Immature natural killer cell (primary cell): ENCODE measurements around the gene BBX. TPM values are rescaled to one million over a fixed set of nuclear protein-coding genes. Genes with fewer than 3 reads are reported as not detected.

Source experiments
- DNase-seq, 3 donors: peaks; one replicate each; pipeline ENCODE4 v3.0.0; 2022; ENCODE audit warnings: mixed read lengths in 1 of 3
- H3K27ac Mint-ChIP-seq, 6 donors: one replicate each; pipeline ENCODE4 v1.8.0; 2020; ENCODE audit warnings: mixed read lengths in 6 of 6, mild to moderate bottlenecking in 5 of 6, inconsistent platforms in 4 of 6, moderate library complexity in 3 of 6
- H3K27me3 Mint-ChIP-seq, 3 donors: one replicate each; pipeline ENCODE4 v1.8.0; 2020 to 2021; ENCODE audit warnings: low read depth in 3 of 3, mild to moderate bottlenecking in 3 of 3, mixed read lengths in 3 of 3, moderate library complexity in 3 of 3, inconsistent platforms in 1 of 3
- H3K36me3 Mint-ChIP-seq, 3 donors: one replicate each; pipeline ENCODE4 v1.8.0; 2020; ENCODE audit warnings: mixed read lengths in 3 of 3, inconsistent platforms in 2 of 3, mild to moderate bottlenecking in 2 of 3
- H3K4me1 Mint-ChIP-seq, 2 donors: one replicate each; pipeline ENCODE4 v1.8.0; 2020; ENCODE audit warnings: inconsistent platforms in 2 of 2, mild to moderate bottlenecking in 2 of 2, mixed read lengths in 2 of 2, moderate library complexity in 1 of 2
- H3K4me3 Mint-ChIP-seq, 5 donors: one replicate each; pipeline ENCODE4 v1.8.0; 2020; ENCODE audit warnings: mild to moderate bottlenecking in 5 of 5, mixed read lengths in 5 of 5, inconsistent platforms in 3 of 5, moderate library complexity in 3 of 5
- H3K9me3 Mint-ChIP-seq, 6 donors: one replicate each; pipeline ENCODE4 v1.8.0; 2020; ENCODE audit warnings: mild to moderate bottlenecking in 6 of 6, mixed read lengths in 6 of 6, inconsistent platforms in 4 of 6, moderate library complexity in 3 of 6
- polyA plus RNA-seq, 3 donors: library from polyadenylated mRNA; unstranded; fragments of 300-500 nt; fragmentation: Illumina TruSeq; gene quantifications; one replicate each; pipeline ENCODE4 v1.2.3, GENCODE V29; 2021

Gene BBX
- polyA plus RNA-seq, 3 donors from 2014 or later, result 54.5 to 104 (median 56.4) TPM

- Mint-ChIP-seq H3K27me3 (no peaks in the 10 kb centered on the region), H3K27ac (no peak overlapping the region), H3K4me3 (no peak overlapping the region), H3K9me3 (no peaks in the 10 kb centered on the region), H3K4me1 (peaks cover 38 to 58% of the 10 kb centered on the region in 2 donors), H3K36me3 (no peaks in the 10 kb centered on the region)
- no peak for DNase-seq
Measured at GRCh38 chr3:107594870-107595269, 72.1 kb downstream of the BBX start.

- H3K36me3 Mint-ChIP-seq, result no peaks in the 10 kb centered on the region
- H3K27me3 Mint-ChIP-seq, result no peaks in the 10 kb centered on the region
- no peaks in the 10 kb centered on the region for H3K9me3 Mint-ChIP-seq
- peaks cover 48 to 62% of the 10 kb centered on the region in 2 donors for H3K4me1 Mint-ChIP-seq
- no peak for DNase-seq
- H3K4me3 Mint-ChIP-seq, result no peak overlapping the region
- H3K27ac Mint-ChIP-seq, result no peak overlapping the region
Measured at GRCh38 chr3:107596639-107597038, 73.9 kb downstream of the BBX start.

DNA sequence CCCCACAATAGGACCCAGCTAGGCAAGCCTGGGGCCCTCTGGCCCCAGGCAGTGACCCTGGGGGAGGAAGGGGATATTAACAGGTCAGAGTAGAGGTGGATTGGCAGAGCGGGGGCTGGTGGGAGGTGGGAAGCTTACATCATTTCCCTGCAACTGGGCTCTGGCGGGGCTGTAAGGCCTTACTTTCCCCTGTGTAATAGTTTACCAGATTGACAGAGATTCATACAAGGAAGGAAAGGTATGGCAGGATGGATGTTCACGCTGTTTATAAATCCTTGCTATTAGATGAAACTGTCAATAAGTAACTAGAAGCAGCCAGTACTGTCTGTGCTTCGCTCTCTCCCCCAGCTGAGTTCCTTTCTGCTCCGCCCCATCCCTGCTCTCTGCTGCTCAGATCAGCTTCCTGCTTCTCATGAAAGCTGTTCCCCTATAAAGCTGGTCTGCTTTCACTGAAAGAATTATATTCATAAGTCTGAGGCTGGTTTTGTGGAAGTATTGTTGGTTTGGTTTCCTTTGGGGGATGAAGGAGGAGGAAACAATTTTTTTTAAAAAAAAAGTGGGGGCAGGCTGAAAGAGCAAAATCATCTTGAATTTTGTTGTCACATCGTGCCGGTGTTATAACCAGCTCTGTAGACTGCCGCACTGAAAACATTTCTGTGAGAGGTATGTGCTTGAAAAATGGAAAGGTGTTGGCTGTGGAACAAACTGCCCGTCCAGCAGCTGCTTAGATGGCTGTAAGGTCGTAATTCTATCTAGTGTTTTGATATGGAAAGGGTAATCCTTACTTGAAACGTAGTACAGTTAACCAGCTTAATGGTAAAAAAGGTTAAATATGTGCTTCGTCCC is 76.4 kb downstream of the BBX start:
- H3K27me3 Mint-ChIP-seq, result no peaks in the 10 kb centered on the region
- H3K27ac Mint-ChIP-seq, result peak overlapping the region; percentile 84 to 96 (median 90)
- H3K36me3 Mint-ChIP-seq, result no peaks in the 10 kb centered on the region
- peak overlapping the region; percentile 84 to 89 (median 87) for H3K4me3 Mint-ChIP-seq
- H3K9me3 Mint-ChIP-seq, result no peaks in the 10 kb centered on the region
- H3K4me1 Mint-ChIP-seq, result peaks cover 51 to 66% of the 10 kb centered on the region in 2 donors
- DNase-seq, result peak; percentile 39 to 52 (median 51)

GRCh38 chr3:107599772-107600145 is 77.0 kb downstream of the BBX start:
- H3K36me3 Mint-ChIP-seq, result no peaks in the 10 kb centered on the region
- no peaks in the 10 kb centered on the region for H3K9me3 Mint-ChIP-seq
- H3K27ac Mint-ChIP-seq, result peak overlapping the region; percentile 84 to 96 (median 90)
- peak in 1 of 3 donors; percentile 9 for DNase-seq
- peaks cover 51 to 68% of the 10 kb centered on the region in 2 donors for H3K4me1 Mint-ChIP-seq
- peak overlapping the region; percentile 84 to 89 (median 87) for H3K4me3 Mint-ChIP-seq
- H3K27me3 Mint-ChIP-seq, result no peaks in the 10 kb centered on the region

- DNase-seq, result no peak
- Mint-ChIP-seq H3K36me3 (no peaks in the 10 kb centered on the region), H3K9me3 (no peaks in the 10 kb centered on the region), H3K27me3 (no peaks in the 10 kb centered on the region), H3K4me1 (peaks cover 51 to 75% of the 10 kb centered on the region in 2 donors), H3K4me3 (peak overlapping the region; percentile 29 to 56 (median 52)), H3K27ac (peak overlapping the region; percentile 30 to 93 (median 68))
Measured at GRCh38 chr3:107600780-107601179, 78.0 kb downstream of the BBX start.

DNA sequence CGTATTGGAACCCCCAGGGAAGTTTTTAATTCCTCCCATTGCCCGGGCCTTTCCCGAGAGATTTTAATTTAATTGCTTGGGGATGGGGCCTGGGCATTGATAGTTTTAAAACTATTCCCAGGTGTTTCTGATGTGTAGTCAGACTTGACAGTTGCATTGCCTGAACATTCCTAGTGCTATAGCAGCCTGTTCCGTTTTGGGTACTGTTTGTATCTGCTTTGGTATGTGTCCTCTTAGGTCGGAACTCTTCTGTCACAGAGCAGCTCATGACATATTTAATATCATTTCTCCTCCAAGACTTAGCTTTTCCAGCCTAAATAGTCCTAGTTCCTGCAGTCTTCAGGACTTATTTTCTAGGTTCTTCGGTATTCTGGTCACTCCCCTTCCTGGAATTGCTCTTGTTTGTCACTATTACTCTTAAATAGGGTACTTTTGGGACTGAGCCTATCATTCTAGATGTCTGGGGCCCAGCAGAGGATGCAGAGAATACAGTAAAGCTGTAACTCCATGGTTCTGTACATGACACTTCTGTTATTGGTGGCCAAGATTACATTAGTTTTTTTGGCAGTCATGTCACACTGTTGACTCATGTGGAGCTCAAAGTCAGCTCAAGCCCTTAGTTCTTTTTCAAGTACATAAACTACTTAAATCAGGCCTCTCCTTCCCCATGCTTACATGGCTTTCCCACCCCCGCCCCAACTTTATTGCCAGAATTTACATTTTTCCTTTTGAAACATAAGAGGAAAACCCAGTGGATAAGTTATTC is 81.5 kb downstream of the BBX start:
- Mint-ChIP-seq H3K27ac (no peak overlapping the region), H3K4me3 (no peak overlapping the region), H3K9me3 (peaks cover 0 to 5% (median 0%) of the 10 kb centered on the region in 6 donors), H3K27me3 (no peaks in the 10 kb centered on the region), H3K4me1 (peaks cover 31 to 61% of the 10 kb centered on the region in 2 donors), H3K36me3 (peaks cover 4 to 14% (median 9%) of the 10 kb centered on the region in 3 donors)
- DNase-seq, result no peak

DNA sequence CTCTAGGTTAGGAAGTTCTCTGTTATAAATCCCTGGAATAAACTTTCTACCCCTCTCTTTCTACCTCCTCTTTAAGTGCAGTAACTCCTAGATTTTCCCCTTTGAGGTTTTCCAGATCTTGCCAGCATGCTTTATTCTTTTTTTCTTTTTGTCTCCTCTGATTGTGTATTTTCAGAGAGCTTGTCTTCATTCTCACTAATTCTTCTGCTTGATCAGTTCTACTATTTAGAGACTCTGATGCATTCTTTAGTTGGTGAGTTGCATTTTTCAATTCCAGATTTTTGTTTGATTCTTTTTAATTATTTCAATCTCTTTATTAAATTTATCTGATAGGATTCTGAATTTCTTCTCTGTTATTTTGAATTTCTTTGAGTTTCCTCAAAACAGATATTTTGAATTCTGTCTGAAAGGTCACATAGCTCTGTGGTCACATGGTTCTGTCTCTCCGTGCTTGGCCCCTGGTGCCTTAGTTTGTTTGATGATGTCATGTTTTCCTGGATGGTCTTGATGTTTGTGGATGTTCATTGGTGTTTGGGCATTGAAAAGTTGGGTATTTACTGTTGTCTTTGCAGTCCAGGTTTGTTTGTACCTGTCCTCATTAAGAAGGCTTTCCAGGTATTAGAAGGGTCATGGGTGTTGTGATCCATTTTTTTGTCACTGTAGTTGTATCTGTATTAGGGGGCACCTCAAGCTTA is 89.2 kb downstream of the BBX start:
- Mint-ChIP-seq H3K27ac (no peak overlapping the region), H3K36me3 (peaks cover 26 to 43% (median 32%) of the 10 kb centered on the region in 3 donors), H3K9me3 (peaks cover 9 to 37% (median 15%) of the 10 kb centered on the region in 6 donors), H3K4me1 (peaks cover 14 to 40% of the 10 kb centered on the region in 2 donors), H3K4me3 (no peak overlapping the region), H3K27me3 (no peaks in the 10 kb centered on the region)
- DNase-seq, result no peak

DNA sequence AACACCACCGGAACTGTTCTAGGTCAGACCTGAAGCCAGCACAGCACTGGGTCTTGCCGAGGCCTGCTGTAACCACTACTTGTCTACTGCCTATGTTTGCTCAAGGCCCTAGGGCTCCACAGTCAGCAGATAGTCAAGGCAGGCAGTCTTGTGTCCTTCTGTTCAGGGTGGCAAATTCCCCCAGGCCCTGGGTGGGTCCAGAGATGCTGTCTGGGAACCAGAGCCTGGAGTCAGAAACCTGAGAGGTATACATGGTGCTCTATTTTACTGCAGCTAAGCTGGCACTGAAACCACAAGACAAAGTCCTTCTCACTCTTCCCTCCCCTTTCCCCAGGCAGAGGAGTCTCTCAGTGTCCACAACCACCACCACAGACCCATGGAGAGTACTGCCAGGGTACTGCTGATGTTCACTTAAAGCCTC is 89.9 kb downstream of the BBX start:
- no peak for DNase-seq
- Mint-ChIP-seq H3K9me3 (peaks cover 9 to 37% (median 15%) of the 10 kb centered on the region in 6 donors), H3K27me3 (no peaks in the 10 kb centered on the region), H3K36me3 (peaks cover 21 to 43% (median 32%) of the 10 kb centered on the region in 3 donors), H3K4me1 (peaks cover 14 to 48% of the 10 kb centered on the region in 2 donors), H3K27ac (peak overlapping the region in 1 of 6 donors; percentile 40), H3K4me3 (no peak overlapping the region)

DNA sequence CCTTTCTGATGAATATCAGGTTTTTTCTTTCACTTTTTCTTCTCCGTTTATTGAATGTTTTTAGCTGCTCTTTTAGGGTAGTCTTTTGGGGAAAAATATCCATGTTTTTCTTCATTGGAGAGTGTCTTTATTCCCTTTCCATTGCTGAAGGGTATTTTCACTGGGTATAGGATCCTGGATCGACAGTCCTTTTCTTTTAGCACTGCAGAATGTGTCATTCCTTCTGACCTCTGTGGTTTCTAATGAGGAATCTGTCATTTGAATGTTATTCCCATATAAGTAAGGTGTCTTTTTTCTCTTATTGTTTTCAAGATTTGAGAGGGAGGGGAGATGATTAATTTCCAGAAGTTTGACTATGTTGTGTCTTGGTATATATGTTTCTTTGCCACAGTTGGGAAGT is 96.8 kb downstream of the BBX start:
- DNase-seq, result no peak
- no peaks in the 10 kb centered on the region for H3K36me3 Mint-ChIP-seq
- H3K4me3 Mint-ChIP-seq, result no peak overlapping the region
- no peaks in the 10 kb centered on the region for H3K27me3 Mint-ChIP-seq
- peaks cover 34 to 69% of the 10 kb centered on the region in 2 donors for H3K4me1 Mint-ChIP-seq
- no peaks in the 10 kb centered on the region for H3K9me3 Mint-ChIP-seq
- H3K27ac Mint-ChIP-seq, result no peak overlapping the region

DNA sequence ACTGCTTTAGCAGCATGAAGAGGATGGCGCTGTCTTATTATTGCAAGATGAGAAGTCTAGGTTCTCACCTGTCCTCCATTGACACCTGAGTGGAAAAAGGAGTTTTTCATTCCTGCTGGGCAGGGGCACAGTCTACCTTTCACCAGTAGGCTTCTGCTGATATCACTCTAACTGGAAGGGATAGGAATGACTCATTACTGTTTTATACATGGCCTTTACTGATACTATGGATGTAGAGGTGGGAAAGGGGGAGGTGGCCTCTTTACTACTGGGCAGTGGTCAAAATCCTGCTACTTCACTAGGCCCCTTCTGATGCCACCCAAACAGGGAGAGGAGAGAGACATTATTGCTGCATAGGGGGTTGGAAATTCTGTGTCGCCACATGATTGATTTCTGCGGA is 97.8 kb downstream of the BBX start:
- no peaks in the 10 kb centered on the region for H3K36me3 Mint-ChIP-seq
- no peak for DNase-seq
- H3K9me3 Mint-ChIP-seq, result no peaks in the 10 kb centered on the region
- H3K4me1 Mint-ChIP-seq, result peaks cover 32 to 67% of the 10 kb centered on the region in 2 donors
- H3K4me3 Mint-ChIP-seq, result no peak overlapping the region
- peak overlapping the region in 1 of 6 donors; percentile 4 for H3K27ac Mint-ChIP-seq
- no peaks in the 10 kb centered on the region for H3K27me3 Mint-ChIP-seq

- no peak for DNase-seq
- no peaks in the 10 kb centered on the region for H3K27me3 Mint-ChIP-seq
- no peak overlapping the region for H3K27ac Mint-ChIP-seq
- H3K36me3 Mint-ChIP-seq, result no peaks in the 10 kb centered on the region
- H3K4me3 Mint-ChIP-seq, result no peak overlapping the region
- no peaks in the 10 kb centered on the region for H3K9me3 Mint-ChIP-seq
- peaks cover 32 to 67% of the 10 kb centered on the region in 2 donors for H3K4me1 Mint-ChIP-seq
Measured at GRCh38 chr3:107621465-107621864, 98.7 kb downstream of the BBX start.

- H3K36me3 Mint-ChIP-seq, result no peaks in the 10 kb centered on the region
- no peaks in the 10 kb centered on the region for H3K27me3 Mint-ChIP-seq
- no peak overlapping the region for H3K4me3 Mint-ChIP-seq
- no peaks in the 10 kb centered on the region for H3K9me3 Mint-ChIP-seq
- H3K27ac Mint-ChIP-seq, result no peak overlapping the region
- H3K4me1 Mint-ChIP-seq, result peaks cover 23 to 46% of the 10 kb centered on the region in 2 donors
- no peak for DNase-seq
Measured at GRCh38 chr3:107627962-107628542, 105.3 kb downstream of the BBX start.

- H3K27me3 Mint-ChIP-seq, result no peaks in the 10 kb centered on the region
- no peak overlapping the region for H3K27ac Mint-ChIP-seq
- no peak for DNase-seq
- H3K4me1 Mint-ChIP-seq, result peaks cover 31 to 52% of the 10 kb centered on the region in 2 donors
- no peaks in the 10 kb centered on the region for H3K36me3 Mint-ChIP-seq
- no peaks in the 10 kb centered on the region for H3K9me3 Mint-ChIP-seq
- H3K4me3 Mint-ChIP-seq, result no peak overlapping the region
Measured at GRCh38 chr3:107629566-107629965, 106.8 kb downstream of the BBX start.
